Motor neuron (in vitro differentiated cells): ENCODE measurements around the gene SCML1. TPM values are rescaled to one million over a fixed set of nuclear protein-coding genes. Genes with fewer than 3 reads are reported as not detected.
"Not testable (repeated sequence)": the region's sequence is repeated elsewhere in the genome, so short reads cannot be mapped to it uniquely, and the experiment has no call there.

Source experiments
- ATAC-seq, 8 experiments: fragments of 200-7000 bp; cut with Tn5 transposase; replicated peaks in 6 of 8; 2 replicates each; pipeline ENCODE4 v1.8.0; 2021; ENCODE audit warnings: mild to moderate bottlenecking in 8 of 8, moderate library complexity in 8 of 8
- H3K27ac ChIP-seq, 2 donors: fragments of 250-450 bp; sonication (Bioruptor Pico); 2 replicates each; pipeline ENCODE4 v1.9.0; 2021; ENCODE audit warnings: antibody characterized with exemption in 2 of 2, mild to moderate bottlenecking in 2 of 2, moderate library complexity in 1 of 2
- H3K4me1 ChIP-seq, 2 donors: fragments of 250-450 bp; sonication (Bioruptor Pico); replicated peaks in 1 of 2; 2 replicates each; pipeline ENCODE4 v1.6.1; 2021; ENCODE audit warnings: antibody characterized with exemption in 2 of 2, mild to moderate bottlenecking in 2 of 2, moderate library complexity in 1 of 2
- H3K4me3 ChIP-seq, 5 donors: fragments of 250-450 bp; sonication (Bioruptor Pico); 2 replicates each; pipeline ENCODE4 v1.9.0; 2021; ENCODE audit warnings: antibody characterized with exemption in 5 of 5, mild to moderate bottlenecking in 5 of 5, moderate library complexity in 4 of 5
- WGBS, 10 experiments: fragments of 450-650 bp; shearing (Covaris generic); methylation state at CpG; one replicate each; pipeline ENCODE4 v1.0.0; 2022; 5-methylcytosine and 5-hydroxymethylcytosine counted together
- in situ Hi-C, 9 experiments: fragments of 400-800 bp; cut with MboI; loops; one replicate each; pipeline ENCODE4 v1.15.0; 2021; ENCODE audit warnings: low sequenced_read_pairs in 9 of 9, low pct_unique_long_range_greater_than_20kb in 2 of 9; ENCODE audit not compliant: unreplicated experiment in 9 of 9
- total RNA-seq, 8 experiments: library from RNA; unstranded; fragments of 300-600 nt; gene quantifications; 2 replicates each; pipeline versions ENCODE4 v1.2.3 to v1.2.4, GENCODE V29; 2022

Gene SCML1
- total RNA-seq, 8 experiments from 2014 or later = 8.6 to 29.2 (median 14.9) TPM

DNA sequence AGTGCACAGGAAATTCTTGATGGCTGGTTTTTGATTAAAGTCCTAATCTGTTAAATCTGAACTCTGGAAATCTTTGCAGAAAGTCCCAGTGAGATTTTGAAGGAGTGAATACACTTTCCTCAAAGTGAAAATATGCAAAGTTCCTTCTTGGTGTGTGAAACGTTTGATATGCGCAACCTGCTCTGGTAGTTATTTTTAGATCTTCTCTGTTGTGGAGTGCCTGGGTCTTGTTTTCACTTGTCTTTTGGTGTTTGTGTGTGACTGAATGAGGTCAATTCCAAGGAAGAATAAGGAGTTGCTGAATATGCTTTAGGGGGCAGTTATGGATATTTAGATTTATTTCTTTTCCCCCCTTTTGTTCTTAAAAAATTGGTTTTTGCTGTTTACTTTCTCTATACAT, 41.7 kb downstream of the SCML1 start:
- Histone ChIP-seq H3K4me3 (no peak overlapping the region), H3K27ac (no peak overlapping the region), H3K4me1 (no peaks in the 10 kb centered on the region)
- no peak for ATAC-seq
- in situ Hi-C loops = loop anchor here in 1 of 9 experiments (25.0 kb wide), 1 partner anchor 433 kb away; the partner anchor contains the start of gene BEND2
- WGBS, 10 experiments = 60 to 88% methylated on average over 1 to 2 of the region's 2 CpGs; no CpG with 5 or more reads in 8 of the 10 experiments

DNA sequence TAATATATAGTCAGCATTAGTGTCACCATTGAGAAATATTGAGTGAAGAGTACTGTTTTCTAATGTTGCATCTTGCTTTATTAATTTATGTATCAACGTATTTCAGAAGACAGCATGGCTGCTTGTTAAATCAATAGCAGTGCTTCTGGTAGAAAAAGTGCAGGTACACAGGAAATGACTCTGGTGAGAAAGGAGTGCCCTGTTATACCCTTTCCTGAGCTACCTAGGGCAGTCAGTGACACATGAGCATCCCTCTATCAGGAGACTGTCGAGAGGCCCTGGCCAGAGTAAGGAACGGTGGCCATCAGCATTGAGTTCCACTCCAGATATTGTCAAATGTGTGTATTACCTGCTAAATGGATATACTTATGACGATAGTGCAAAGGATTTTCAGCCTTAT, 42.1 kb downstream of the SCML1 start:
- no peak for ATAC-seq
- in situ Hi-C loops = loop anchor here in 1 of 9 experiments (25.0 kb wide), 1 partner anchor 433 kb away; the partner anchor contains the start of gene BEND2
- Histone ChIP-seq H3K27ac (no peak overlapping the region), H3K4me1 (no peaks in the 10 kb centered on the region), H3K4me3 (no peak overlapping the region)
- WGBS, 10 experiments = 0 to 100% (median 62%) methylated on average over 1 to 3 of the region's 4 CpGs; no CpG with 5 or more reads in 6 of the 10 experiments

DNA sequence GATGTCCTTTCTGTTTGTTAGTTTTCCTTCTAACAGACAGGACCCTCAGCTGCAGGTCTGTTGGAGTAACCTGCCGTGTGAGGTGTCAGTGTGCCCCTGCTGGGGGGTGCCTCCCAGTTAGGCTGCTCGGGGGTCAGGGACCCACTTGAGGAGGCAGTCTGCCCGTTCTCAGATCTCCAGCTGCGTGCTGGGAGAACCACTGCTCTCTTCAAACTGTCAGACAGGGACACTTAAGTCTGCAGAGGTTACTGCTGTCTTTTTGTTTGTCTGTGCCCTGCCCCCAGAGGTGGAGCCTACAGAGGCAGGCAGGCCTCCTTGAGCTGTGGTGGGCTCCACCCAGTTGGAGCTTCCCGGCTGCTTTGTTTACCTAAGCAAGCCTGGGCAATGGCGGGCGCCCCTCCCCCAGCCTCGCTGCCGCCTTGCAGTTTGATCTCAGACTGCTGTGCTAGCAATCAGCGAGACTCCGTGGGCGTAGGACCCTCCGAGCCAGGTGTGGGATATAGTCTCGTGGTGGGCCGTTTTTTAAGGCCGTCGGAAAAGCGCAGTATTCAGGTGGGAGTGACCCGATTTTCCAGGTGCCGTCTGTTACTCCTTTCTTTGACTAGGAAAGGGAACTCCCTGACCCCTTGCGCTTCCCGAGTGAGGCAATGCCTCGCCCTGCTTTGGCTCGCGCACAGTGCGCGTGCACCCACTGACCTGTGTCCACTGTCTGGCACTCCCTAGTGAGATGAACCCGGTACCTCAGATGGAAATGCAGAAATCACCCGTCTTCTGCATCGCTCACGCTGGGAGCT, 49.5 kb downstream of the SCML1 start:
- not testable (repeated sequence) for H3K27ac ChIP-seq, ATAC-seq, H3K4me1 ChIP-seq, H3K4me3 ChIP-seq
- in situ Hi-C loops = loop anchor here in 1 of 9 experiments (25.0 kb wide), 1 partner anchor 426 kb away; the partner anchor contains the start of gene BEND2
- WGBS, 10 experiments = no CpG with 5 or more reads among the region's 31 CpGs

DNA sequence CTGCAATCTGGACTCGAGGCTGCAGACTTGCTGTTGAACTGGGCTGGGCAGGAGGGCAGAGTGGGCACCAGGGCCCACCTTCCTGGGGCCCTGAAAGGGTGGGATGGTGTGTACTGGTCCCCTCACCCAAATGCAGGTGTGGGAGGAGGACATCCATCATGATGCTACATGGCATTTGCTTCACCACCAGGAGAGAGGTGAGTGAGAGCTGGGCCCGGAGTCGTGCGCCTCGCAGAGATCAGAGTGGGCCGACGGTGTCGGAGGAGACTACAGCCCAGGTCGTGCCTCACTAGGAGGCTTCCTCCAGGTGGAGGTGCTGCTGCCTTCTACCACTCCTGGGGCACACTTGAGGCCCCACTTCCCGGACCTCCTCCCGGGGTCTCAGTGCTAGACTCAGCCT, 50.3 kb downstream of the SCML1 start:
- Histone ChIP-seq H3K4me1 (peaks cover 0 to 4% of the 10 kb centered on the region in 2 donors), H3K27ac (no peak overlapping the region), H3K4me3 (no peak overlapping the region)
- 0 to 100% methylated on average over 1 of the region's 11 CpGs; no CpG with 5 or more reads in 8 of the 10 experiments for WGBS, 10 experiments
- in situ Hi-C loops = loop anchor here in 1 of 9 experiments (25.0 kb wide), 1 partner anchor 425 kb away; the partner anchor contains the start of gene BEND2
- no peak for ATAC-seq

DNA sequence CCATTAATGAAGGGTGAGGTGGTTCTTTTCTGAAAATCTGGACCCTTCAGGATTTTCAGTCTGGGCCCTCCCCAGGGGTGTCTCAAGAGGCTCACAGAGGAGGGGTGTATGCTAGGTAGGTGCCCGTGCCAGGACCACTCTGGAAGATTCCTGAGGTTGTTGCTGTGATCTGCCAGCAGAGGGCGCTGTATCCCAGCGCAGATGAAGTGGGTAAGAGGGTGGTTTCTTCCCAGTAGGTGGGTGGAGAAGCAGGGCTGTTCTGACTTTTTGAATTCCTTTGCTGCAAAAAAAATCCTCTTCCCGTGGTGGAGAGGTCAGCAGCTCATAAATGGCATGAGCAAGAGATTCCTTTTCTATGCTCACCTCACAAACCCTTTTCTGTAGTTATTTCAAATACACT, 51.1 kb downstream of the SCML1 start:
- WGBS, 10 experiments = 0% methylated on average over 1 to 2 of the region's 4 CpGs; no CpG with 5 or more reads in 6 of the 10 experiments
- H3K4me3 ChIP-seq = no peak overlapping the region
- peak; percentile 65 to 84 (median 74) for ATAC-seq
- in situ Hi-C loops = loop anchor here in 1 of 9 experiments (25.0 kb wide), 1 partner anchor 424 kb away; the partner anchor contains the start of gene BEND2
- no peak overlapping the region for H3K27ac ChIP-seq
- peaks cover 0 to 4% of the 10 kb centered on the region in 2 donors for H3K4me1 ChIP-seq

DNA sequence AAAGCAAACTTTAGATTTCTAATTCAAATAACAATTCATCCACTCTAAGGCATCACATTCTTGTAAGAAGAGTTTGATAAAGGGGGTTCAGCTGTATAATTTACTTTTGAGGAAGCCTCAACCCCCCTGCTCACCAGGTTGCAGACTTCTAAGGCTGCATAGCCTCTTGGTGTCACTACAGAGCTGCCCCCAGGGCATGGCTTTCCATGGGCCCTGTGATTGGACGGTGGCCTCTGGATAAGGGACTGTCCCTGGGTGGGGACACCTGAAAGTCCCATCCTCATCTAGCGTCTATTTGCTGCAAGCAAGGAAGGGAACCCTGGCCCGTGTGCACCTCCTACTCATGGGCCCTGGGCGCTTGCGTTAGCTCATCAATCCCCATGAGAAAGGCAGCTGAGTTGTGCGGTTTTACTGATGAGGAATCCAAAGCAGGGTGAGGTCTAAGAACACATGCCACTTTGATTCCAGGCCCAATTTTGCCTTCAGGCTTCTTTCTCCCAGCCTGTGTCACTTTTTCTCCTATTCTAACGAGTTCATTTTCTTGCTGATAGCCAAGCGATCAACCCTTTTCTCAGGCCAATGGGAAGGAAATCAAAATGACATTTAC, 51.8 kb downstream of the SCML1 start:
- Histone ChIP-seq H3K4me1 (peaks cover 0 to 4% of the 10 kb centered on the region in 2 donors), H3K27ac (no peak overlapping the region), H3K4me3 (no peak overlapping the region)
- 0 to 100% (median 62%) methylated on average over 1 to 6 of the region's 8 CpGs; no CpG with 5 or more reads in 6 of the 10 experiments for WGBS, 10 experiments
- peak in 2 of 8 experiments; percentile 18 to 40 for ATAC-seq
- in situ Hi-C loops = loop anchor here in 1 of 9 experiments (25.0 kb wide), 1 partner anchor 423 kb away; the partner anchor contains the start of gene BEND2

DNA sequence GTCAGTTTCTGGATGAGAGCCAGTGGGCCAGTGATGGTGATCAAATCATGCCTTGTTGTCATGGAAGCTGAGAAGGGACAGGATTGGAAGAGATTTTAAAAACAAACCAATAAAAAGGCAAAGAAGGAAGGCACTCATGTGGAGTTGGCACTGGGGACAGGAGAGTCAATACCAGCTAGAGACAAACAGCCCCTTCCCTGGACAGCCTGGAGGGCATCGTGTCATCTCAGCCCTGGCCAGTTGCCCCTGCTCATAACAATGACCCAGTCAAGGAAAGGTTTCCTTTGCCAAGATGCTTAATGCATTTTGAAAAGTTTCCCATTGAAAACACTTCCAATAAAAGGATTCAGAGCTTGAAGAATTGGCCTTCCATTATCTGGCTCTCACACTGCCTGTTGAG, 55.5 kb downstream of the SCML1 start:
- H3K4me1 ChIP-seq = no peaks in the 10 kb centered on the region
- peak in 1 of 8 experiments; percentile 66 for ATAC-seq
- in situ Hi-C loops = loop anchor here in 1 of 9 experiments (25.0 kb wide), 1 partner anchor 419 kb away; the partner anchor contains the start of gene BEND2
- WGBS, 10 experiments = 0 to 100% (median 43%) methylated on average over 1 of the region's 1 CpG; no CpG with 5 or more reads in 7 of the 10 experiments
- H3K27ac ChIP-seq = no peak overlapping the region
- no peak overlapping the region for H3K4me3 ChIP-seq

DNA sequence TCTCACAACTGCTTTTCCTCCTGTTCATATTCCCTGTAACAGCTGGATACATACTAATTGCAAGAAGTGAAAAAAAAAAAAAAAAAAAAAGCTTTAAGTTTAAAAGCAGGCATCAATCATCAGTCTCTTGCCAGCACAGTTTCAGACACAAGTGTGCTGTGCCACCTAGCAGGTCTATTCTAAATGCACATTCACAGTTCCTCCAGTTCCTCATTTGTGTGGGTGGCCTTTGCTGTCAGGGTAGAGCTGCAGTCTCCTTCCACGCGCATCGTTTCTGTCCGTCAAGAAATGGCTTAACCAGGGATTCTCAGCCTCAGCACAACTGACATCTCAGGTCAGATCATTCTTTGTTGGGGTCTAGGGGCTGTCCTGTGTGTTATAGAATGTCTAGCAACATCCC, 61.6 kb downstream of the SCML1 start:
- Histone ChIP-seq H3K4me1 (peaks cover 0 to 9% of the 10 kb centered on the region in 2 donors), H3K27ac (no peak overlapping the region), H3K4me3 (no peak overlapping the region)
- in situ Hi-C loops = loop anchor here in 1 of 9 experiments (25.0 kb wide), 1 partner anchor 413 kb away; the partner anchor contains the start of gene BEND2
- ATAC-seq = no peak
- 60 to 83% methylated on average over 1 to 4 of the region's 4 CpGs; no CpG with 5 or more reads in 8 of the 10 experiments for WGBS, 10 experiments

DNA sequence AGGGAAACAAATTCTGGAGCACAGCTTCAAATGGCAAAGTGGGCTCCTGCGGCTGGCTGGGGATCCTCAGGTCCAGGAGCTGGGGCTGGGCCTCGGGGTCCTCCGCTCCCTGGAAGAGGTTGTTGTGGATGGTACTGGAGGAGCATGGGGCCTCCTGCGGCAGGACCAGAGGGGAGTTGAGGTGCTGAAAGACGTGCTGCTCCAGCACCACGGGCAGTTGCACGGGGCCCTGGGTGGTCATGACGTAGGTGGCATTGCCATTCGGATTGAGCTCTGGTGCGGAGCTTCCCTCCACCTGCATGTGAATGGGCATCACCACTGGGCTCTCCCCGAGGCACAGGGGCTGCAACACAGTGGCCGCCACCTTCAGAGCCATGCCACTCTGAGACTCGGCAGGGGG, 64.1 kb downstream of the SCML1 start:
- ATAC-seq = no peak
- no CpG with 5 or more reads among the region's 13 CpGs for WGBS, 10 experiments
- Histone ChIP-seq H3K4me1 (peaks cover 0 to 9% of the 10 kb centered on the region in 2 donors), H3K27ac (no peak overlapping the region), H3K4me3 (no peak overlapping the region)
- in situ Hi-C loops = no loop called here

DNA sequence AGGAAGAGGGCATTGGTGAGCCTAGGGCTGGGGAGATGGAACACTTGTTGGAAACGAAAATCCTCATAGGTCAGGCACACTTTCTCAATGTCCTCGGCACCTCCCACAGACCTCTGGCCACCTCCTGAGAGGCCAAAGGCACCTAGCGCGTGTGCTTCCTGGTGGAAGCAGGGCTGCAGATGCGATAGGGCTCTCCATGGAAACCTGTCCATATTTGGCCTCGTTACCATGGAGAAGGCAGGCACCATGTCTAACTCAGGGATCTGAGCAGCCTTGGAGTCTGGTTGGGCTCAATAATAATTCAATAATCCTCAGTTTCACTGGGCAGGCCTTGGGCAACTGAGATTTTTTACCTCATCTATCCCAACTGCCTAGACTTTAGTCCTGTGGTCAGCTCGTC, 65.5 kb downstream of the SCML1 start:
- peak in 5 of 8 experiments; percentile 24 to 63 (median 50) for ATAC-seq
- in situ Hi-C loops = no loop called here
- 0 to 60% (median 18%) methylated on average over 1 to 4 of the region's 7 CpGs; no CpG with 5 or more reads in 7 of the 10 experiments for WGBS, 10 experiments
- Histone ChIP-seq H3K4me3 (no peak overlapping the region), H3K27ac (no peak overlapping the region), H3K4me1 (peaks cover 0 to 9% of the 10 kb centered on the region in 2 donors)

DNA sequence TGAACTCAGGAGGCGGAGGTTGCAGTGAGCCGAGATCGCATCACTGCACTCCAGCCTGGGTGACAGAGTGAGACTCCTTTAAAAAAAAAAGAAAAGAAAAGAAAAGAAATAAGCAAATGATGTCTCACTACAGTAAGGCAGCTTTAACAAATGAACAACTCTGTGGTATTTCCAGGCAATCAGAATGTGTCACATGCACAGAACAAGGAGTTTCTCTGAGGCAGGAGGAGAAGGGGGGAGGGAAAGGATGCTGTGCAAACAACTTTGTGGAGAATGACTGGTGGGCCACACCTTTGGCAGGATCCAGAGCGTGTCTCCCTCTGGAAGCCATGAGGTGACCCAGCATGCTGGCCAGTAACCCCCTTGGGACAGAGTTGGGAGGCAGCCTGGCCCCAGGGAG, 66.2 kb downstream of the SCML1 start:
- in situ Hi-C loops = no loop called here
- peak in 1 of 8 experiments; percentile 55 for ATAC-seq
- Histone ChIP-seq H3K4me1 (peaks cover 0 to 9% of the 10 kb centered on the region in 2 donors), H3K27ac (no peak overlapping the region), H3K4me3 (no peak overlapping the region)
- WGBS, 10 experiments = 0 to 65% methylated on average over 1 to 2 of the region's 4 CpGs; no CpG with 5 or more reads in 8 of the 10 experiments
